ENCODE measurements around the gene STX19. TPM values are rescaled to one million over a fixed set of nuclear protein-coding genes. Genes with fewer than 3 reads are reported as not detected.
A peak's percentile ranks its signal among the peaks of the same experiment; 100 is the strongest.

The STX19 gene
- total RNA-seq, 2 experiments from 2014 or later = not detected

DNA sequence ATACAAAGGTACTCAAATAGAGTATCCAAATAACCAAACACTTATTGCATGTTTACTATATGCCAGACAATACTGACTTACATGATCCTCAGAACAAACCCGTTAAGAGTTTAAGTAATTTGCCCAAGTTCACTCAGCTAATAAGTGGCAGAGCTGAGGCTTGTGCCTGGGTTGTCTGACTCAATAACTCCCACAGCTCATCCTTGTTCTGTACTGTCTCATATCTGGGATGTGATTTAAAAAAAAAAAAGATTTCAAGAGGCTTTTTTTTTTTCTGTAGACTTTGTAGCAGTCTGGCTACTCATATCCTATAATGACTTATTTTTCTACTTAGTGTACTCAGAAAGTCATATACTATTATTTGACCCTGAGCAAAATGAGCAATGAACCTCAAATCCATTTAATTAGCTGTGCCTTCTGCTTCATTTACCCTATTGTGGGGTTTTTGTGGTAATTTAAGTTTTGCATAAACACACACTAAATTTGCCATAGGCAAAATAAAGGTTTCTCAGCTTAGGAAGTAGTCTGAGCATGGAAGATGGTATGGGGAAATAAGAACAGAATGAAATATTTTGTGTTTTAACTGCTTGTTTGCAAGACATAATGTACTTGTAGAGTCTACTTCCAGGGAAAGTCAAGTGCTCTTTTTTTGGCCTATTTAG is 37.6 kb upstream of the STX19 start:
- Mint-ChIP-seq H3K27ac (peak overlapping the region; percentile 38), H3K36me3 (ENCODE audit: low read depth) (peaks cover 78% of the 10 kb centered on the region), H3K4me3 (no peak overlapping the region), H3K4me1 (ENCODE audit: low read depth) (peaks cover 80% of the 10 kb centered on the region), H3K9me3 (no peaks in the 10 kb centered on the region), H3K27me3 (no peaks in the 10 kb centered on the region)
- DNase-seq (no peak), ATAC-seq (ENCODE audit: poor library complexity) (no peak)
- Histone ChIP-seq H3K27ac (ENCODE audit: low read depth in 1 of 2, low read length in 2 of 2) (no peak overlapping the region), H3K9me3 (ENCODE audit: control insufficient read depth in 1 of 2, insufficient read depth in 1 of 2, low read length in 2 of 2) (no peaks in the 10 kb centered on the region), H3K36me3 (ENCODE audit: insufficient read depth, low read length) (peaks cover 20% of the 10 kb centered on the region), H3K27me3 (ENCODE audit: control insufficient read depth in 1 of 2, insufficient read depth in 2 of 2, low read length in 2 of 2) (no peaks in the 10 kb centered on the region), H3K4me3 (ENCODE audit: low read length) (no peak overlapping the region), H3K4me1 (ENCODE audit: insufficient read depth, low read length) (peaks cover 12% of the 10 kb centered on the region)
- intact Hi-C loops (cut with DNase I, micrococcal nuclease) = loop anchor here in 1 of 2 experiments (1.0 kb wide), 1 partner anchor 85 kb away; no protein-coding TSS in a partner anchor
- TF ChIP-seq CTCF (IDR thresholded peaks at IDR 0.05) = no peak
- ChIA-PET CTCF (no interaction called here), POLR2A (no interaction called here)

DNA sequence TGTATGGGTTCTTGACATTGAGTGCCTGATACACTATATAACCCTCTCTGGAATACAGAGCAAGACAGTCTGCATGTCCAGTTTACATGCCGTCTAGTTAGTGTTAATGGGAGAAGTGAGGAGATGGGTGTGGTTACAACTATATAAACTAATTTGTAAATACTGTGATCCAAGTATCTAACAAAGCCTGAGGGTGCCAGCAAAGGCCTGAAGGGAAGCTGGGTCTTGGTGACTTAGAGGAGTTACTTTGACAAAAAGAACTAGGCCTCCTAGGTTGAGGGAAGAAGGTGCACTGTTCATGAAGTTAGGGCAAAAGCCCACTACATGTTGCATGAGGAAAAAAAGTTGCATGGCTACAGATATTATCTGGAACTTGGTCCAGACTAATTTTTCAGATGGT is 36.7 kb upstream of the STX19 start:
- ChIA-PET POLR2A (no interaction called here), CTCF (no interaction called here)
- Histone ChIP-seq H3K36me3 (ENCODE audit: insufficient read depth, low read length) (peaks cover 22% of the 10 kb centered on the region), H3K27me3 (ENCODE audit: control insufficient read depth in 1 of 2, insufficient read depth in 2 of 2, low read length in 2 of 2) (no peaks in the 10 kb centered on the region), H3K4me1 (ENCODE audit: insufficient read depth, low read length) (peaks cover 12% of the 10 kb centered on the region), H3K9me3 (ENCODE audit: control insufficient read depth in 1 of 2, insufficient read depth in 1 of 2, low read length in 2 of 2) (no peaks in the 10 kb centered on the region), H3K4me3 (ENCODE audit: low read length) (no peak overlapping the region), H3K27ac (ENCODE audit: low read depth in 1 of 2, low read length in 2 of 2) (no peak overlapping the region)
- peaks cover 79% of the 10 kb centered on the region for H3K36me3 Mint-ChIP-seq (ENCODE audit: low read depth)
- intact Hi-C loops (cut with DNase I, micrococcal nuclease) = loop anchor here in 1 of 2 experiments (1.0 kb wide), 1 partner anchor 84 kb away; no protein-coding TSS in a partner anchor
- ATAC-seq (ENCODE audit: poor library complexity) (no peak), DNase-seq (no peak)
- no peaks in the 10 kb centered on the region for H3K27me3 Mint-ChIP-seq
- peak overlapping the region; percentile 38 for H3K27ac Mint-ChIP-seq
- no peaks in the 10 kb centered on the region for H3K9me3 Mint-ChIP-seq
- TF ChIP-seq CTCF (IDR thresholded peaks at IDR 0.05) = no peak
- H3K4me3 Mint-ChIP-seq = peak overlapping the region; percentile 52
- H3K4me1 Mint-ChIP-seq (ENCODE audit: low read depth) = peaks cover 85% of the 10 kb centered on the region

DNA sequence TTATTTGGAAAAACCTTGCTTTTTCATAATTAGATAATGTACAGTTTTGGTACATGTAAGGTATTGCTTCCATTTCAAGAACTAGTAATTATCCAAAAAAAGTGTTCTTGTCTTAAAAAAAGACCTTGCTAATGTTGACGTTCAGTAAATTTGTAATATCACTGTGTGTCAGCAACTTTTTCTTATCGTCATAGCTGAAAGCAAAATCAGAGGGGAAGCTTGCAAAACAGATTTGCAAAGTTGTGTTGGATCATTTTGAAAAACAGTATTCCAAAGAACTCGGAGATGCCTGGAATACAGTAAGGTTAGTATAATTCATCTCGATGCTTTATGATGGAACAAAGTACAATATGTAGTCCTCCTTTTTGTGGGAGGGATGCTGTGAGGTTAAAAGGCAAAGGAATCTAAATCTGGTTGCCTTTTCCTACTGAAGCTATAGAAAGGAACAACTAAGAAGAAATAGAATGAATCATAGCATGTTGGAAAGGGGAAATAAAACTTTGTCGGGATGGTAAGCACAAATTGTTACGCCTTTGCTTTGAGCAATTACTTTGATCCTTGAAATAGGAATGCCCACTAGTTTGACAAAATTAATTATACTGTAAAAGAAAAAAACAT is 36.0 kb upstream of the STX19 start:
- Histone ChIP-seq H3K27me3 (ENCODE audit: control insufficient read depth in 1 of 2, insufficient read depth in 2 of 2, low read length in 2 of 2) (no peaks in the 10 kb centered on the region), H3K9me3 (ENCODE audit: control insufficient read depth in 1 of 2, insufficient read depth in 1 of 2, low read length in 2 of 2) (no peaks in the 10 kb centered on the region), H3K27ac (ENCODE audit: low read depth in 1 of 2, low read length in 2 of 2) (no peak overlapping the region), H3K4me1 (ENCODE audit: insufficient read depth, low read length) (peaks cover 12% of the 10 kb centered on the region), H3K36me3 (ENCODE audit: insufficient read depth, low read length) (peaks cover 27% of the 10 kb centered on the region), H3K4me3 (ENCODE audit: low read length) (no peak overlapping the region)
- ATAC-seq (ENCODE audit: poor library complexity) (no peak), DNase-seq (peak in 1 of 14 experiments; percentile 8)
- POLR2A ChIA-PET = interaction anchor here (1.0 kb wide), 1 partner anchor 53 kb away, joined by 4 read pairs; no protein-coding TSS in a partner anchor
- intact Hi-C loops (cut with DNase I, micrococcal nuclease) = no loop called here
- CTCF ChIA-PET = no interaction called here
- no peak for TF ChIP-seq CTCF (IDR thresholded peaks at IDR 0.05)
- H3K27ac Mint-ChIP-seq = peak overlapping the region; percentile 100
- peaks cover 84% of the 10 kb centered on the region for H3K4me1 Mint-ChIP-seq (ENCODE audit: low read depth)
- H3K4me3 Mint-ChIP-seq = peak overlapping the region; percentile 99
- no peaks in the 10 kb centered on the region for H3K27me3 Mint-ChIP-seq
- no peaks in the 10 kb centered on the region for H3K9me3 Mint-ChIP-seq
- H3K36me3 Mint-ChIP-seq (ENCODE audit: low read depth) = peaks cover 80% of the 10 kb centered on the region

Measured in CD4-positive, alpha-beta T cell (primary cell).